Loucy (cell line): ENCODE data around the gene DCAF17.

Experiments
- EZH2phosphoT487 ChIP-seq: fragments of 200-600 bp; IDR thresholded peaks from 2 replicates; pipeline ENCODE4 v1.6.1; 2018; ENCODE audit warnings: antibody characterized with exemption, mild to moderate bottlenecking, moderate library complexity, borderline replicate concordance
- TF ChIP-seq, protein P1 (sequence below): fragments of 200-600 bp; sonication (generic); conservative IDR thresholded peaks from 2 replicates; pipeline ENCODE4 v1.5.1; 2014; ENCODE audit warnings: mild to moderate bottlenecking, antibody characterized with exemption, low read length

DNA sequence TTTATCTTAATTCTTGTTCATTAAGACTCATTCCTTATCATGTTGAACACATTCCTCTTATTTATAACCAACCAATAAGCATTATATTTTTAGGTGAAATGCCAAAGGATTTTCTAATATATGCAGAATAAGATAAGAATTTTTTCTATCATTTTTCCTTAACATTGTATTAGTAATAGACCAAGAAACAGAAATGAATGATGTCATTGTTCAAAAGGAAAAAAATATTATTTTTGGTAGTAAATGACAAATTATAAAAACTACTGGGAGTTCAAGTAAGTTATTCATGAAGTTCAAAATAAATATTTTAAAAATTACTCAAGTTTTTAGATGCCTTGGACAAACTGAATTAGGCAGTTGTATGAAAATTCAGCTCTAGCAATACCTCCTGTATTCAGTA is 25.5 kb downstream of the DCAF17 start:
- TF ChIP-seq, protein P1, sequence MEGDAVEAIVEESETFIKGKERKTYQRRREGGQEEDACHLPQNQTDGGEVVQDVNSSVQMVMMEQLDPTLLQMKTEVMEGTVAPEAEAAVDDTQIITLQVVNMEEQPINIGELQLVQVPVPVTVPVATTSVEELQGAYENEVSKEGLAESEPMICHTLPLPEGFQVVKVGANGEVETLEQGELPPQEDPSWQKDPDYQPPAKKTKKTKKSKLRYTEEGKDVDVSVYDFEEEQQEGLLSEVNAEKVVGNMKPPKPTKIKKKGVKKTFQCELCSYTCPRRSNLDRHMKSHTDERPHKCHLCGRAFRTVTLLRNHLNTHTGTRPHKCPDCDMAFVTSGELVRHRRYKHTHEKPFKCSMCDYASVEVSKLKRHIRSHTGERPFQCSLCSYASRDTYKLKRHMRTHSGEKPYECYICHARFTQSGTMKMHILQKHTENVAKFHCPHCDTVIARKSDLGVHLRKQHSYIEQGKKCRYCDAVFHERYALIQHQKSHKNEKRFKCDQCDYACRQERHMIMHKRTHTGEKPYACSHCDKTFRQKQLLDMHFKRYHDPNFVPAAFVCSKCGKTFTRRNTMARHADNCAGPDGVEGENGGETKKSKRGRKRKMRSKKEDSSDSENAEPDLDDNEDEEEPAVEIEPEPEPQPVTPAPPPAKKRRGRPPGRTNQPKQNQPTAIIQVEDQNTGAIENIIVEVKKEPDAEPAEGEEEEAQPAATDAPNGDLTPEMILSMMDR = no peak
- TF ChIP-seq EZH2phosphoT487 = no peak
